KMS-11 (cell line): Measurements from ENCODE around the gene BABAM2.

Experiments
- H2AFZ ChIP-seq: fragments of 200-600 bp; sonication (generic); 2 replicates; pipeline ENCODE4 v1.6.1; 2016; ENCODE audit warnings: antibody characterized with exemption, mixed run types, low read depth
- H3K27ac ChIP-seq: fragments of 200-600 bp; sonication (generic); 2 replicates; pipeline ENCODE4 v1.6.1; 2016; ENCODE audit warnings: mild to moderate bottlenecking, mixed run types
- H3K27me3 ChIP-seq: fragments of 200-600 bp; sonication (generic); 2 replicates; pipeline ENCODE4 v1.6.1; 2017; ENCODE audit warnings: mild to moderate bottlenecking, low read depth, mixed run types, moderate library complexity; ENCODE audit not compliant: insufficient read depth
- H3K36me3 ChIP-seq: fragments of 200-600 bp; sonication (generic); 2 replicates; pipeline ENCODE4 v1.6.1; 2017; ENCODE audit warnings: mild to moderate bottlenecking, mixed run types; ENCODE audit not compliant: insufficient read depth
- H3K4me1 ChIP-seq: fragments of 200-600 bp; sonication (generic); 2 replicates; pipeline ENCODE4 v1.6.1; 2016; ENCODE audit warnings: mild to moderate bottlenecking, low read depth, mixed run types; ENCODE audit not compliant: poor library complexity, severe bottlenecking
- H3K4me2 ChIP-seq: fragments of 200-600 bp; sonication (generic); 2 replicates; pipeline ENCODE4 v1.7.0; 2016; ENCODE audit warnings: mild to moderate bottlenecking, mixed run types
- H3K4me3 ChIP-seq: fragments of 200-600 bp; sonication (generic); IDR thresholded peaks from 2 replicates; pipeline ENCODE4 v1.6.1; 2017; ENCODE audit warnings: low read depth, low read length, mixed read lengths; ENCODE audit not compliant: insufficient read depth
- H3K79me2 ChIP-seq: fragments of 200-600 bp; sonication (generic); 2 replicates; pipeline ENCODE4 v1.6.1; 2016; ENCODE audit warnings: low read depth, mixed run types; ENCODE audit not compliant: insufficient read depth
- H3K9ac ChIP-seq: fragments of 200-600 bp; sonication (generic); 2 replicates; pipeline ENCODE4 v1.6.1; 2016; ENCODE audit warnings: mild to moderate bottlenecking, mixed run types
- H4K20me1 ChIP-seq: fragments of 200-600 bp; sonication (generic); 2 replicates; pipeline ENCODE4 v1.6.1; 2016; ENCODE audit warnings: mild to moderate bottlenecking, mixed run types; ENCODE audit not compliant: insufficient read depth
- CTCF ChIP-seq: fragments of 200-600 bp; sonication (generic); conservative IDR thresholded peaks from 2 replicates; pipeline ENCODE4 v1.6.1; 2017; ENCODE audit warnings: low read depth, mild to moderate bottlenecking, antibody characterized with exemption, low read length, moderate library complexity, mixed read lengths

The BABAM2 gene

GRCh38 chr2:28314968-28315367, 424.4 kb downstream of the BABAM2 start:
- Histone ChIP-seq H4K20me1 (no peaks in the 10 kb centered on the region), H2AFZ (no peak overlapping the region), H3K27me3 (no peaks in the 10 kb centered on the region), H3K4me1 (no peaks in the 10 kb centered on the region), H3K27ac (no peak overlapping the region), H3K79me2 (no peaks in the 10 kb centered on the region), H3K4me2 (no peak overlapping the region), H3K36me3 (no peaks in the 10 kb centered on the region), H3K9ac (no peak overlapping the region), H3K4me3 (no peak overlapping the region)
- no peak for TF ChIP-seq CTCF

GRCh38 chr2:28316546-28317335, 426.2 kb downstream of the BABAM2 start:
- Histone ChIP-seq H4K20me1 (no peaks in the 10 kb centered on the region), H3K4me1 (no peaks in the 10 kb centered on the region), H3K79me2 (no peaks in the 10 kb centered on the region), H3K27ac (no peak overlapping the region), H2AFZ (no peak overlapping the region), H3K9ac (no peak overlapping the region), H3K4me3 (no peak overlapping the region), H3K27me3 (no peaks in the 10 kb centered on the region), H3K36me3 (no peaks in the 10 kb centered on the region), H3K4me2 (no peak overlapping the region)
- TF ChIP-seq CTCF: no peak

GRCh38 chr2:28317390-28317789, 426.9 kb downstream of the BABAM2 start:
- TF ChIP-seq CTCF: no peak
- no peak overlapping the region for H2AFZ ChIP-seq

GRCh38 chr2:28318023-28318422, 427.5 kb downstream of the BABAM2 start:
- Histone ChIP-seq H3K9ac (no peak overlapping the region), H2AFZ (no peak overlapping the region), H3K79me2 (no peaks in the 10 kb centered on the region), H3K27ac (no peak overlapping the region), H3K4me1 (no peaks in the 10 kb centered on the region), H3K4me3 (no peak overlapping the region), H3K27me3 (no peaks in the 10 kb centered on the region), H3K4me2 (no peak overlapping the region), H4K20me1 (no peaks in the 10 kb centered on the region), H3K36me3 (no peaks in the 10 kb centered on the region)
- TF ChIP-seq CTCF: no peak

More at GRCh38 chr2:28317390-28317789, 426.9 kb downstream of the BABAM2 start:
- Histone ChIP-seq H3K9ac (no peak overlapping the region), H3K4me3 (no peak overlapping the region), H3K27me3 (no peaks in the 10 kb centered on the region), H3K36me3 (no peaks in the 10 kb centered on the region), H3K4me2 (no peak overlapping the region), H3K4me1 (no peaks in the 10 kb centered on the region), H3K79me2 (no peaks in the 10 kb centered on the region), H4K20me1 (no peaks in the 10 kb centered on the region), H3K27ac (no peak overlapping the region)
